A549 (cell line): ENCODE data around the gene KIF7.

Experiments
- JUN ChIP-seq, 2 experiments: fragments of >200 bp; sonication (Bioruptor Twin); formaldehyde crosslinking; IDR thresholded peaks; 2 replicates in 1 of 2; 3 replicates in 1 of 2; pipeline ENCODE4 v1.6.1; 2016 to 2017
- KDM1A ChIP-seq: fragments of 200-600 bp; sonication (generic); IDR thresholded peaks from 2 replicates; pipeline ENCODE4 v1.6.1; 2016; ENCODE audit warnings: low read depth, mild to moderate bottlenecking
- MYC ChIP-seq: IDR thresholded peaks from 2 replicates; pipeline ENCODE4 v1.6.1; 2012; ENCODE audit warnings: mild to moderate bottlenecking, inconsistent platforms, low read length, improper control_type of control experiment, borderline replicate concordance
- REST ChIP-seq: fragments of 200-600 bp; sonication (generic); IDR thresholded peaks from 2 replicates; pipeline ENCODE4 v1.6.1; 2016; ENCODE audit warnings: antibody characterized with exemption, mild to moderate bottlenecking, moderate library complexity
- TF ChIP-seq, protein P1 (sequence below): fragments of >200 bp; sonication (Bioruptor Twin); formaldehyde crosslinking; IDR thresholded peaks from 3 replicates; pipeline ENCODE4 v1.5.1; 2016

- TF ChIP-seq, protein P1, sequence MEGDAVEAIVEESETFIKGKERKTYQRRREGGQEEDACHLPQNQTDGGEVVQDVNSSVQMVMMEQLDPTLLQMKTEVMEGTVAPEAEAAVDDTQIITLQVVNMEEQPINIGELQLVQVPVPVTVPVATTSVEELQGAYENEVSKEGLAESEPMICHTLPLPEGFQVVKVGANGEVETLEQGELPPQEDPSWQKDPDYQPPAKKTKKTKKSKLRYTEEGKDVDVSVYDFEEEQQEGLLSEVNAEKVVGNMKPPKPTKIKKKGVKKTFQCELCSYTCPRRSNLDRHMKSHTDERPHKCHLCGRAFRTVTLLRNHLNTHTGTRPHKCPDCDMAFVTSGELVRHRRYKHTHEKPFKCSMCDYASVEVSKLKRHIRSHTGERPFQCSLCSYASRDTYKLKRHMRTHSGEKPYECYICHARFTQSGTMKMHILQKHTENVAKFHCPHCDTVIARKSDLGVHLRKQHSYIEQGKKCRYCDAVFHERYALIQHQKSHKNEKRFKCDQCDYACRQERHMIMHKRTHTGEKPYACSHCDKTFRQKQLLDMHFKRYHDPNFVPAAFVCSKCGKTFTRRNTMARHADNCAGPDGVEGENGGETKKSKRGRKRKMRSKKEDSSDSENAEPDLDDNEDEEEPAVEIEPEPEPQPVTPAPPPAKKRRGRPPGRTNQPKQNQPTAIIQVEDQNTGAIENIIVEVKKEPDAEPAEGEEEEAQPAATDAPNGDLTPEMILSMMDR, result no peak
- no peak for TF ChIP-seq MYC
- TF ChIP-seq KDM1A, result no peak
- TF ChIP-seq JUN (IDR thresholded peaks at IDR 0.05), result no peak
- no peak for TF ChIP-seq REST
Observed at GRCh38 chr15:89645680-89646079, 9.6 kb downstream of the KIF7 start.
